ENCODE results near the gene BSN.

GRCh38 chr3:49531715-49532114, 22.6 kb upstream of the BSN start:
- no peak for TF ChIP-seq CTCF (IDR thresholded peaks at IDR 0.05)
- no peak for TF ChIP-seq POLR2A (IDR thresholded peaks at IDR 0.05)
